SK-N-SH (cell line): ENCODE data around the gene BRD7. TPM values are rescaled to one million over a fixed set of nuclear protein-coding genes. Genes with fewer than 3 reads are reported as not detected.

Source experiments
- CTCF ChIA-PET: fragments of 300-600, 350-600 bp; formaldehyde crosslinking; extraction: SDS; loops from one replicate; lab custom pipeline; 2021; lab: Yijun Ruan, JAX
- POLR2A ChIA-PET: fragments of 350-600 bp; sonication (Branson Sonifier 250); formaldehyde crosslinking; extraction: SDS; loops from one replicate; lab custom pipeline; 2020; ENCODE audit warnings: antibody characterized with exemption, inconsistent platforms; lab: Yijun Ruan, JAX
- DNase-seq: peaks from one replicate; pipeline ENCODE4 v3.0.0; 2012
- H2AFZ ChIP-seq: fragments of 200-600 bp; sonication (generic); 2 replicates; pipeline ENCODE4 v1.8.1; 2016; ENCODE audit warnings: antibody characterized with exemption, mild to moderate bottlenecking, low read depth
- H3F3A ChIP-seq: fragments of 200-600 bp; sonication (generic); replicated peaks from 2 replicates; pipeline ENCODE3; 2016; ENCODE audit warnings: antibody characterized with exemption, mild to moderate bottlenecking; ENCODE audit not compliant: insufficient read depth
- H3K27ac ChIP-seq, 2 experiments: fragments of 200-500 bp in 1 of 2; fragments of 200-600 bp in 1 of 2; sonication (Bioruptor generic) in 1 of 2; sonication (generic), shearing (Covaris generic) in 1 of 2; 2 replicates each; pipeline versions ENCODE4 v1.5.1 to v1.6.1; 2014 to 2016; ENCODE audit warnings: low read depth in 2 of 2, inconsistent platforms in 1 of 2, low read length in 1 of 2, mild to moderate bottlenecking in 1 of 2, mixed read lengths in 1 of 2
- H3K27me3 ChIP-seq: fragments of 200-600 bp; sonication (generic), shearing (Covaris generic); 2 replicates; pipeline ENCODE4 v1.6.1; 2016; ENCODE audit warnings: mixed run types; ENCODE audit not compliant: insufficient read depth
- H3K36me3 ChIP-seq, 2 experiments: fragments of 200-500 bp in 1 of 2; fragments of 200-600 bp in 1 of 2; sonication (Bioruptor generic) in 1 of 2; sonication (generic) in 1 of 2; replicated peaks in 1 of 2; 2 replicates each; pipeline versions ENCODE3 to v1.5.1; 2014 to 2016; ENCODE audit warnings: low read length in 1 of 2, mild to moderate bottlenecking in 1 of 2; ENCODE audit not compliant: insufficient read depth in 2 of 2, control insufficient read depth in 1 of 2
- H3K4me1 ChIP-seq, 2 experiments: fragments of 200-500 bp in 1 of 2; fragments of 200-600 bp in 1 of 2; sonication (Bioruptor generic) in 1 of 2; sonication (generic), shearing (Covaris generic) in 1 of 2; 2 replicates each; pipeline versions ENCODE4 v1.5.1 to v1.6.1; 2014 to 2016; ENCODE audit warnings: low read depth in 1 of 2, low read length in 1 of 2, mixed run types in 1 of 2; ENCODE audit not compliant: insufficient read depth in 2 of 2, control insufficient read depth in 1 of 2
- H3K4me2 ChIP-seq: fragments of 200-600 bp; sonication (generic), shearing (Covaris generic); 2 replicates; pipeline ENCODE4 v1.6.1; 2017; ENCODE audit warnings: mixed run types
- H3K4me3 ChIP-seq, 2 experiments: fragments of 200-500 bp in 1 of 2; fragments of 200-600 bp in 1 of 2; sonication (Bioruptor generic) in 1 of 2; sonication (generic), shearing (Covaris generic) in 1 of 2; 2 replicates each; pipeline versions ENCODE4 v1.5.1 to v1.8.1; 2014 to 2016; ENCODE audit warnings: low read depth in 2 of 2, inconsistent platforms in 1 of 2, low read length in 1 of 2, mild to moderate bottlenecking in 1 of 2, mixed read lengths in 1 of 2, moderate library complexity in 1 of 2
- H3K79me2 ChIP-seq: fragments of 200-600 bp; sonication (generic); 2 replicates; pipeline ENCODE4 v1.8.1; 2017; ENCODE audit warnings: mild to moderate bottlenecking; ENCODE audit not compliant: insufficient read depth
- H3K9ac ChIP-seq: fragments of 200-600 bp; sonication (generic); 2 replicates; pipeline ENCODE4 v1.6.1; 2017; ENCODE audit warnings: mixed run types
- H3K9me2 ChIP-seq: fragments of 200-600 bp; sonication (generic); 2 replicates; pipeline ENCODE4 v1.6.1; 2017; ENCODE audit warnings: mixed run types
- H3K9me3 ChIP-seq: fragments of 200-600 bp; sonication (generic); 2 replicates; pipeline ENCODE4 v1.6.1; 2017; ENCODE audit warnings: mixed run types, mild to moderate bottlenecking, moderate library complexity
- H4K20me1 ChIP-seq: fragments of 200-600 bp; sonication (generic); 2 replicates; pipeline ENCODE4 v1.6.1; 2017; ENCODE audit warnings: mild to moderate bottlenecking, mixed run types; ENCODE audit not compliant: insufficient read depth
- CTCF ChIP-seq: fragments of 200-600 bp; sonication (generic); IDR thresholded peaks from 2 replicates; pipeline ENCODE4 v1.6.1; 2017; ENCODE audit warnings: antibody characterized with exemption, mild to moderate bottlenecking, moderate library complexity
- GABPA ChIP-seq: IDR thresholded peaks from 2 replicates; pipeline ENCODE4 v1.4.0; 2012; ENCODE audit warnings: low read depth, mild to moderate bottlenecking
- JUND ChIP-seq: IDR thresholded peaks from 2 replicates; pipeline ENCODE4 v1.4.0; 2012
- MAX ChIP-seq: IDR thresholded peaks from 2 replicates; pipeline ENCODE4 v1.4.0; 2012; ENCODE audit warnings: low read depth
- NFIC ChIP-seq: IDR thresholded peaks from 2 replicates; pipeline ENCODE4 v1.4.0; 2012; ENCODE audit warnings: borderline replicate concordance
- NRF1 ChIP-seq: IDR thresholded peaks from 2 replicates; pipeline ENCODE4 v1.6.1; 2012; ENCODE audit warnings: low read depth, mild to moderate bottlenecking, low read length
- PBX3 ChIP-seq: IDR thresholded peaks from 2 replicates; pipeline ENCODE4; 2012
- POLR2AphosphoS5 ChIP-seq: IDR thresholded peaks from 2 replicates; pipeline ENCODE4 v1.6.1; 2012; ENCODE audit warnings: low read depth, low read length
- RCOR1 ChIP-seq: fragments of 150-350 bp; IDR thresholded peaks from 2 replicates; pipeline ENCODE4 v1.6.1; 2017; ENCODE audit warnings: antibody characterized with exemption, low read length
- RFX5 ChIP-seq: IDR thresholded peaks from 2 replicates; pipeline ENCODE4 v1.6.1; 2012; ENCODE audit warnings: mild to moderate bottlenecking, improper control_type of control experiment, low read length
- TEAD4 ChIP-seq: IDR thresholded peaks from 2 replicates; pipeline ENCODE4 v1.4.0; 2012; ENCODE audit warnings: mild to moderate bottlenecking, borderline replicate concordance; ENCODE audit not compliant: insufficient read depth
- USF2 ChIP-seq: fragments of 150-350 bp; IDR thresholded peaks from 2 replicates; pipeline ENCODE4 v1.6.1; 2017; ENCODE audit warnings: antibody characterized with exemption, low read length, low read depth, borderline replicate concordance
- WGBS: methylation state at CpG from one replicate; pipeline ENCODE4 v1.1.6; 2017; ENCODE audit warnings: low lambda C conversion rate; 5-methylcytosine and 5-hydroxymethylcytosine counted together
- polyA plus RNA-seq, 3 experiments: library from polyadenylated mRNA; depleted of rRNA; stranded (reverse); fragments of >200 nt; gene quantifications; 2 replicates each; pipeline ENCODE4 v1.2.3, GENCODE V29; 2012

The BRD7 gene
- polyA plus RNA-seq, 1 of the 3 experiments (the other 2 are of a cell fraction), result 32.9 TPM

GRCh38 chr16:50308237-50308965 is 60.4 kb downstream of the BRD7 start:
- WGBS, result no CpG with 5 or more reads among the region's 18 CpGs
- no peaks in the 10 kb centered on the region for H3F3A ChIP-seq
- ChIA-PET CTCF (interaction anchor here (0.7 to 2.0 kb wide), 6 partner anchors 7 to 356 kb away, joined by 3 to 7 read pairs (median 4); partner anchors contain the start of gene CNEP1R1), POLR2A (no interaction called here)
- no peak overlapping the region for H3K4me2 ChIP-seq
- H4K20me1 ChIP-seq, result no peaks in the 10 kb centered on the region
- no peaks in the 10 kb centered on the region for H3K9me3 ChIP-seq
- no peaks in the 10 kb centered on the region for H3K27me3 ChIP-seq
- peaks cover 8 to 10% of the 10 kb centered on the region in 2 experiments for H3K36me3 ChIP-seq
- peak; percentile 22 for DNase-seq
- H3K4me1 ChIP-seq, result peaks cover 0 to 23% of the 10 kb centered on the region in 2 experiments; a peak in 1 of 4 replicates
- H3K79me2 ChIP-seq, result no peaks in the 10 kb centered on the region
- H3K27ac ChIP-seq, result peak overlapping the region in 1 of 2 experiments; percentile 84; a peak in 2 of 4 replicates
- H3K9me2 ChIP-seq, result no peaks in the 10 kb centered on the region
- no peak overlapping the region for H2AFZ ChIP-seq
- H3K4me3 ChIP-seq, result no peak overlapping the region
- no peak overlapping the region for H3K9ac ChIP-seq
- TF ChIP-seq TEAD4, result no peak
- TF ChIP-seq NFIC, result no peak
- TF ChIP-seq GABPA, result no peak
- no peak for TF ChIP-seq JUND
- no peak for TF ChIP-seq NRF1
- TF ChIP-seq PBX3, result no peak
- TF ChIP-seq POLR2AphosphoS5, result no peak
- TF ChIP-seq CTCF, result no peak
- TF ChIP-seq RFX5, result no peak
- TF ChIP-seq MAX, result no peak

GRCh38 chr16:50306287-50306686 is 62.5 kb downstream of the BRD7 start:
- Histone ChIP-seq H3K9me2 (no peaks in the 10 kb centered on the region), H3K4me2 (no peak overlapping the region), H3K27me3 (no peaks in the 10 kb centered on the region), H3K36me3 (no peaks in the 10 kb centered on the region), H3K4me3 (no peak overlapping the region), H4K20me1 (no peaks in the 10 kb centered on the region), H3K79me2 (no peaks in the 10 kb centered on the region), H3F3A (no peaks in the 10 kb centered on the region), H3K4me1 (peaks cover 0 to 23% of the 10 kb centered on the region in 2 experiments; a peak in 1 of 4 replicates), H2AFZ (no peak overlapping the region), H3K27ac (no peak overlapping the region), H3K9ac (no peak overlapping the region), H3K9me3 (no peaks in the 10 kb centered on the region)
- peak; percentile 14 for DNase-seq
- 97% methylated on average over 5 of the region's 9 CpGs for WGBS
- POLR2A ChIA-PET, result interaction anchor here (1.2 kb wide), 1 partner anchor 9 kb away, joined by 3 read pairs; no protein-coding TSS in a partner anchor
- TF ChIP-seq USF2 (no peak), RCOR1 (no peak)
- CTCF ChIA-PET, result interaction anchor here (0.9 kb wide), 1 partner anchor 91 kb away, joined by 3 read pairs; no protein-coding TSS in a partner anchor
